DOHH2 (cell line): Measurements from ENCODE around the gene AK9.
A peak's percentile ranks its signal among the peaks of the same experiment; 100 is the strongest.

Experiments
- H3F3A ChIP-seq: fragments of 200-600 bp; sonication (generic), shearing (Covaris generic); 2 replicates; pipeline ENCODE4 v1.6.0; 2016; ENCODE audit warnings: antibody characterized with exemption, mild to moderate bottlenecking; ENCODE audit not compliant: control insufficient read depth, insufficient read depth
- H3K27ac ChIP-seq: fragments of 200-600 bp; sonication (generic); 2 replicates; pipeline ENCODE4 v1.5.1; 2014; ENCODE audit warnings: low read depth, mild to moderate bottlenecking, low read length, moderate library complexity
- H3K27me3 ChIP-seq: fragments of 200-600 bp; sonication (generic); 2 replicates; pipeline ENCODE4 v1.6.1; 2014; ENCODE audit warnings: mild to moderate bottlenecking, low read length, mixed read lengths; ENCODE audit not compliant: control insufficient read depth
- H3K36me3 ChIP-seq: fragments of 200-600 bp; sonication (generic); 2 replicates; pipeline ENCODE4 v1.6.1; 2014; ENCODE audit warnings: mild to moderate bottlenecking, low read length, moderate library complexity, mixed read lengths; ENCODE audit not compliant: control insufficient read depth
- H3K4me1 ChIP-seq: fragments of 200-600 bp; sonication (generic); 2 replicates; pipeline ENCODE4 v1.6.1; 2014; ENCODE audit warnings: mild to moderate bottlenecking, low read length, mixed read lengths; ENCODE audit not compliant: control insufficient read depth
- H3K4me2 ChIP-seq: fragments of 200-600 bp; sonication (generic); 2 replicates; pipeline ENCODE4 v1.6.0; 2014; ENCODE audit warnings: mild to moderate bottlenecking, low read length, moderate library complexity
- H3K4me3 ChIP-seq: fragments of 200-600 bp; sonication (generic); 2 replicates; pipeline ENCODE4 v1.5.1; 2014; ENCODE audit warnings: mild to moderate bottlenecking, low read length, mixed read lengths
- H3K79me2 ChIP-seq: fragments of 200-600 bp; sonication (generic); 2 replicates; pipeline ENCODE4 v1.6.1; 2014; ENCODE audit warnings: mild to moderate bottlenecking, low read length, mixed read lengths; ENCODE audit not compliant: control insufficient read depth
- H3K9me2 ChIP-seq: fragments of 200-600 bp; sonication (generic); replicated peaks from 2 replicates; pipeline ENCODE4 v1.6.1; 2014; ENCODE audit warnings: mild to moderate bottlenecking, low read length, mixed read lengths; ENCODE audit not compliant: control insufficient read depth
- H3K9me3 ChIP-seq: fragments of 200-600 bp; sonication (generic); 2 replicates; pipeline ENCODE4 v1.6.1; 2014; ENCODE audit warnings: antibody characterized with exemption, low read length, mixed read lengths; ENCODE audit not compliant: control insufficient read depth, insufficient read depth
- H4K20me1 ChIP-seq: fragments of 200-600 bp; sonication (generic); 2 replicates; pipeline ENCODE4 v1.6.0; 2014; ENCODE audit warnings: low read depth, mild to moderate bottlenecking, antibody characterized with exemption, low read length, moderate library complexity; ENCODE audit not compliant: control insufficient read depth, insufficient read depth
- CTCF ChIP-seq: fragments of 200-600 bp; sonication (generic); IDR thresholded peaks from one replicate; pipeline ENCODE4 v1.5.1; 2014; ENCODE audit warnings: antibody characterized with exemption, mild to moderate bottlenecking, low read depth, low read length; ENCODE audit not compliant: poor library complexity, severe bottlenecking
- EZH2phosphoT487 ChIP-seq: fragments of 200-600 bp; sonication (generic); IDR thresholded peaks from 2 replicates; pipeline ENCODE4 v1.6.1; 2017; ENCODE audit warnings: borderline replicate concordance, mild to moderate bottlenecking, antibody characterized with exemption, low read length, moderate library complexity, mixed read lengths

The AK9 gene

GRCh38 chr6:109705258-109705657 lies 14.3 kb upstream of the AK9 start:
- Histone ChIP-seq H3K4me1 (peaks cover 10% of the 10 kb centered on the region), H3K27ac (no peak overlapping the region), H3K9me2 (no peaks in the 10 kb centered on the region), H3K36me3 (no peaks in the 10 kb centered on the region), H3F3A (no peaks in the 10 kb centered on the region), H3K27me3 (no peaks in the 10 kb centered on the region), H3K4me3 (no peak overlapping the region), H3K9me3 (no peaks in the 10 kb centered on the region), H3K79me2 (no peaks in the 10 kb centered on the region), H4K20me1 (no peaks in the 10 kb centered on the region), H3K4me2 (no peak overlapping the region)
- TF ChIP-seq CTCF (peak; percentile 98), EZH2phosphoT487 (no peak)

- TF ChIP-seq CTCF (no peak), EZH2phosphoT487 (no peak)
- no peaks in the 10 kb centered on the region for H3F3A ChIP-seq
- H3K4me3 ChIP-seq = no peak overlapping the region
- H3K9me3 ChIP-seq = no peaks in the 10 kb centered on the region
- H3K4me1 ChIP-seq = peaks cover 10% of the 10 kb centered on the region
- H3K79me2 ChIP-seq = no peaks in the 10 kb centered on the region
- H3K36me3 ChIP-seq = no peaks in the 10 kb centered on the region
- H3K4me2 ChIP-seq = no peak overlapping the region
- no peaks in the 10 kb centered on the region for H3K9me2 ChIP-seq
- no peak overlapping the region for H3K27ac ChIP-seq
- H4K20me1 ChIP-seq = no peaks in the 10 kb centered on the region
- H3K27me3 ChIP-seq = no peaks in the 10 kb centered on the region
Observed at GRCh38 chr6:109702791-109703190, 11.8 kb upstream of the AK9 start.

DNA sequence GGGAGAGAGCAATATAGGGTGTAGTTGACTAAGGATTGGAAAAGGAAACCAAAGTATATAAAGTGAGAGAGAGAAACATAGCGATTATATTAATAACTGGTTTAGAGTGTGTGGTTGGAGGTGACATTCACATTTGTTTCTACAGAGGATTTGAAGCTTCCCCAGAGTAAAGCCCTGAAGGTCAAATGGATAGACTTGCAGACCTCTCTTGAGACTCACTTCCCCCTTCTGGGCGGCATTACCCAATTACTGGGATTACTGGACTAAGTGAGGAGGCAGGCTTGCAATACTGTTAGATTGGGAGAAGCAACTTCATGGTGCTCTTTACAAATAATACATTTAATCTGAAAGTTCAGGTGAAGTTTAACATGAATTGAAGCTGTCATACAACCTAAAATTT lies 10.8 kb upstream of the AK9 start:
- Histone ChIP-seq H3K4me1 (peaks cover 10% of the 10 kb centered on the region), H3K9me2 (no peaks in the 10 kb centered on the region)

More for the DNA sequence above, 10.8 kb upstream of the AK9 start:
- TF ChIP-seq CTCF (no peak), EZH2phosphoT487 (no peak)
- Histone ChIP-seq H3K9me3 (no peaks in the 10 kb centered on the region), H4K20me1 (no peaks in the 10 kb centered on the region), H3K27me3 (no peaks in the 10 kb centered on the region), H3K4me2 (no peak overlapping the region), H3K4me3 (no peak overlapping the region), H3K36me3 (no peaks in the 10 kb centered on the region), H3K79me2 (no peaks in the 10 kb centered on the region), H3K27ac (no peak overlapping the region), H3F3A (no peaks in the 10 kb centered on the region)
